ENCODE data around the gene FBXO47. TPM values are rescaled to one million over a fixed set of nuclear protein-coding genes. Genes with fewer than 3 reads are reported as not detected.

FBXO47 gene
- polyA plus RNA-seq, 3 donors, result not detected

- Histone ChIP-seq H3K9ac (ENCODE audit: insufficient read depth, low read length, poor library complexity, severe bottlenecking) (no peak overlapping the region), H2AFZ (ENCODE audit: insufficient read depth, low read depth, low read length, poor library complexity, severe bottlenecking) (no peak overlapping the region), H3K9me3 (replicated peaks in 1 of 2; ENCODE audit: control insufficient read depth in 1 of 2, insufficient read depth in 1 of 2, low read length in 2 of 2) (peaks cover 20 to 24% of the 10 kb centered on the region in 2 donors), H3K27me3 (ENCODE audit: control insufficient read depth in 2 of 2, insufficient read depth in 2 of 2, low read length in 2 of 2) (no peaks in the 10 kb centered on the region), H3K4me3 (replicated peaks in 1 of 3; ENCODE audit: low read depth in 2 of 3, low read length in 3 of 3) (no peak overlapping the region), H3K36me3 (replicated peaks in 1 of 2; ENCODE audit: control insufficient read depth in 1 of 2, insufficient read depth in 2 of 2, low read length in 2 of 2) (no peaks in the 10 kb centered on the region), H4K20me1 (ENCODE audit: insufficient read depth, low read length) (no peaks in the 10 kb centered on the region), H3K27ac (ENCODE audit: low read depth in 1 of 2, low read length in 2 of 2) (no peak overlapping the region), H3K4me1 (ENCODE audit: control insufficient read depth in 1 of 2, insufficient read depth in 2 of 2, low read length in 2 of 2) (peaks cover 10 to 12% of the 10 kb centered on the region in 2 donors), H3K79me2 (ENCODE audit: insufficient read depth, low read length) (no peaks in the 10 kb centered on the region), H3K4me2 (replicated peaks; ENCODE audit: extremely low read depth, low read length, poor library complexity, severe bottlenecking) (no peak overlapping the region)
- DNase-seq, result no peak
- Mint-ChIP-seq H3K4me3 (no peak overlapping the region), H3K27me3 (ENCODE audit: low read depth in 3 of 3) (peaks cover 0 to 2% (median 0%) of the 10 kb centered on the region in 3 donors), H3K27ac (no peak overlapping the region), H3K36me3 (peaks cover 1 to 12% of the 10 kb centered on the region in 2 donors), H3K9me3 (peaks cover 24 to 39% (median 28%) of the 10 kb centered on the region in 7 donors), H3K4me1 (peaks cover 16% of the 10 kb centered on the region)
- no CpG with 5 or more reads among the region's 2 CpGs for WGBS (ENCODE audit: insufficient coverage)
- intact Hi-C loops (cut with micrococcal nuclease), result loop anchor here in 1 of 2 donors (10.0 kb wide), 1 partner anchor 241 kb away; no protein-coding TSS in a partner anchor
- no peak for TF ChIP-seq CTCF (IDR thresholded peaks at IDR 0.05)
Observed at GRCh38 chr17:38994026-38994425, 26.8 kb upstream of the FBXO47 start.

GRCh38 chr17:38984666-38985065 is 17.5 kb upstream of the FBXO47 start:
- no peak for DNase-seq
- Histone ChIP-seq H3K4me1 (ENCODE audit: control insufficient read depth in 1 of 2, insufficient read depth in 2 of 2, low read length in 2 of 2) (no peaks in the 10 kb centered on the region), H3K4me3 (replicated peaks in 1 of 3; ENCODE audit: low read depth in 2 of 3, low read length in 3 of 3) (no peak overlapping the region), H3K79me2 (ENCODE audit: insufficient read depth, low read length) (no peaks in the 10 kb centered on the region), H3K27me3 (ENCODE audit: control insufficient read depth in 2 of 2, insufficient read depth in 2 of 2, low read length in 2 of 2) (no peaks in the 10 kb centered on the region), H3K9ac (ENCODE audit: insufficient read depth, low read length, poor library complexity, severe bottlenecking) (no peak overlapping the region), H2AFZ (ENCODE audit: insufficient read depth, low read depth, low read length, poor library complexity, severe bottlenecking) (no peak overlapping the region), H3K36me3 (replicated peaks in 1 of 2; ENCODE audit: control insufficient read depth in 1 of 2, insufficient read depth in 2 of 2, low read length in 2 of 2) (no peaks in the 10 kb centered on the region), H3K27ac (ENCODE audit: low read depth in 1 of 2, low read length in 2 of 2) (no peak overlapping the region), H3K9me3 (replicated peaks in 1 of 2; ENCODE audit: control insufficient read depth in 1 of 2, insufficient read depth in 1 of 2, low read length in 2 of 2) (no peaks in the 10 kb centered on the region), H4K20me1 (ENCODE audit: insufficient read depth, low read length) (no peaks in the 10 kb centered on the region), H3K4me2 (replicated peaks; ENCODE audit: extremely low read depth, low read length, poor library complexity, severe bottlenecking) (no peak overlapping the region)
- no peaks in the 10 kb centered on the region for H3K36me3 Mint-ChIP-seq
- TF ChIP-seq CTCF (IDR thresholded peaks at IDR 0.05), result no peak
- no peak overlapping the region for H3K27ac Mint-ChIP-seq
- no peaks in the 10 kb centered on the region for H3K9me3 Mint-ChIP-seq
- H3K4me3 Mint-ChIP-seq, result no peak overlapping the region
- peaks cover 4 to 18% (median 6%) of the 10 kb centered on the region in 3 donors for H3K27me3 Mint-ChIP-seq (ENCODE audit: low read depth in 3 of 3)
- H3K4me1 Mint-ChIP-seq, result no peaks in the 10 kb centered on the region
- intact Hi-C loops (cut with micrococcal nuclease), result loop anchor here (5.0 kb wide), 2 partner anchors 168 to 183 kb away; partner anchors contain the start of genes PLXDC1 (in 2 of the 2) and ARL5C (in 1 of the 2)
- no CpG with 5 or more reads among the region's 2 CpGs for WGBS (ENCODE audit: insufficient coverage)

All from CD14-positive monocyte (primary cell).